Nephron progenitor cell (in vitro differentiated cells): Measurements from ENCODE around the gene MTG2.

ENCODE experiments used
- DNase-seq: peaks from one replicate; pipeline ENCODE4 v3.0.0; 2021
- H3K27ac Mint-ChIP-seq: 2 replicates; pipeline ENCODE4 v1.8.0; 2021; ENCODE audit warnings: mild to moderate bottlenecking, moderate library complexity, mixed read lengths
- H3K27me3 Mint-ChIP-seq: 2 replicates; pipeline ENCODE4 v1.8.0; 2021; ENCODE audit warnings: mild to moderate bottlenecking, low read depth, mixed read lengths; ENCODE audit not compliant: poor library complexity
- H3K36me3 Mint-ChIP-seq: 2 replicates; pipeline ENCODE4 v1.8.0; 2021; ENCODE audit warnings: low read depth, mixed read lengths
- H3K4me1 Mint-ChIP-seq: 2 replicates; pipeline ENCODE4 v1.8.0; 2021; ENCODE audit warnings: mixed read lengths
- H3K4me3 Mint-ChIP-seq: 2 replicates; pipeline ENCODE4 v1.8.0; 2021; ENCODE audit warnings: mild to moderate bottlenecking, moderate library complexity, mixed read lengths
- H3K9me3 Mint-ChIP-seq: 2 replicates; pipeline ENCODE4 v1.8.0; 2021; ENCODE audit warnings: mild to moderate bottlenecking, moderate library complexity, mixed read lengths
- CTCF ChIP-seq: fragments of 200-600 bp; sonication (generic); IDR thresholded peaks from 2 replicates; pipeline ENCODE4 v1.5.0; 2021; ENCODE audit warnings: antibody characterized with exemption

Gene MTG2

GRCh38 chr20:62230696-62231095, 47.9 kb downstream of the MTG2 start:
- H3K4me1 Mint-ChIP-seq, result peaks cover 6% of the 10 kb centered on the region
- no peak for TF ChIP-seq CTCF
- H3K27ac Mint-ChIP-seq, result no peak overlapping the region
- H3K27me3 Mint-ChIP-seq, result peaks cover 15% of the 10 kb centered on the region
- H3K36me3 Mint-ChIP-seq, result no peaks in the 10 kb centered on the region
- H3K4me3 Mint-ChIP-seq, result no peak overlapping the region
- no peaks in the 10 kb centered on the region for H3K9me3 Mint-ChIP-seq
- DNase-seq, result no peak

- H3K36me3 Mint-ChIP-seq, result no peaks in the 10 kb centered on the region
- no peaks in the 10 kb centered on the region for H3K9me3 Mint-ChIP-seq
- no peak for DNase-seq
- H3K4me3 Mint-ChIP-seq, result no peak overlapping the region
- H3K27ac Mint-ChIP-seq, result no peak overlapping the region
- H3K4me1 Mint-ChIP-seq, result peaks cover 11% of the 10 kb centered on the region
- TF ChIP-seq CTCF, result no peak
- H3K27me3 Mint-ChIP-seq, result peaks cover 9% of the 10 kb centered on the region
Observed at GRCh38 chr20:62231292-62231691, 48.5 kb downstream of the MTG2 start.

GRCh38 chr20:62232194-62232593, 49.4 kb downstream of the MTG2 start:
- Mint-ChIP-seq H3K4me3 (no peak overlapping the region), H3K9me3 (no peaks in the 10 kb centered on the region), H3K27me3 (peaks cover 3% of the 10 kb centered on the region)

GRCh38 chr20:62232770-62233645, 50.2 kb downstream of the MTG2 start:
- Mint-ChIP-seq H3K9me3 (no peaks in the 10 kb centered on the region), H3K4me3 (no peak overlapping the region), H3K4me1 (peaks cover 28% of the 10 kb centered on the region), H3K36me3 (no peaks in the 10 kb centered on the region), H3K27me3 (peaks cover 3% of the 10 kb centered on the region), H3K27ac (no peak overlapping the region)
- no peak for DNase-seq
- TF ChIP-seq CTCF, result no peak

More at GRCh38 chr20:62232194-62232593, 49.4 kb downstream of the MTG2 start:
- TF ChIP-seq CTCF, result no peak
- Mint-ChIP-seq H3K27ac (no peak overlapping the region), H3K36me3 (no peaks in the 10 kb centered on the region), H3K4me1 (peaks cover 20% of the 10 kb centered on the region)
- no peak for DNase-seq

- H3K36me3 Mint-ChIP-seq, result no peaks in the 10 kb centered on the region
- H3K27me3 Mint-ChIP-seq, result peaks cover 3% of the 10 kb centered on the region
- DNase-seq, result no peak
- H3K9me3 Mint-ChIP-seq, result no peaks in the 10 kb centered on the region
- H3K27ac Mint-ChIP-seq, result no peak overlapping the region
- TF ChIP-seq CTCF, result no peak
- H3K4me3 Mint-ChIP-seq, result no peak overlapping the region
- peaks cover 29% of the 10 kb centered on the region for H3K4me1 Mint-ChIP-seq
Observed at GRCh38 chr20:62233684-62234083, 50.9 kb downstream of the MTG2 start.

GRCh38 chr20:62234339-62234738, 51.5 kb downstream of the MTG2 start:
- no peak overlapping the region for H3K27ac Mint-ChIP-seq
- peaks cover 33% of the 10 kb centered on the region for H3K4me1 Mint-ChIP-seq
- H3K9me3 Mint-ChIP-seq, result no peaks in the 10 kb centered on the region
- no peaks in the 10 kb centered on the region for H3K36me3 Mint-ChIP-seq
- TF ChIP-seq CTCF, result no peak
- no peak for DNase-seq
- no peak overlapping the region for H3K4me3 Mint-ChIP-seq
- H3K27me3 Mint-ChIP-seq, result peaks cover 3% of the 10 kb centered on the region
